ENCODE results near the gene PPP1R9B. TPM values are rescaled to one million over a fixed set of nuclear protein-coding genes. Genes with fewer than 3 reads are reported as not detected.
A peak's percentile ranks its signal among the peaks of the same experiment; 100 is the strongest.

PPP1R9B gene
- total RNA-seq, 3 donors from 2014 or later (not counting 1 experiment from before 2014, with no cell fraction given), result 124 to 162 (median 135) TPM

DNA sequence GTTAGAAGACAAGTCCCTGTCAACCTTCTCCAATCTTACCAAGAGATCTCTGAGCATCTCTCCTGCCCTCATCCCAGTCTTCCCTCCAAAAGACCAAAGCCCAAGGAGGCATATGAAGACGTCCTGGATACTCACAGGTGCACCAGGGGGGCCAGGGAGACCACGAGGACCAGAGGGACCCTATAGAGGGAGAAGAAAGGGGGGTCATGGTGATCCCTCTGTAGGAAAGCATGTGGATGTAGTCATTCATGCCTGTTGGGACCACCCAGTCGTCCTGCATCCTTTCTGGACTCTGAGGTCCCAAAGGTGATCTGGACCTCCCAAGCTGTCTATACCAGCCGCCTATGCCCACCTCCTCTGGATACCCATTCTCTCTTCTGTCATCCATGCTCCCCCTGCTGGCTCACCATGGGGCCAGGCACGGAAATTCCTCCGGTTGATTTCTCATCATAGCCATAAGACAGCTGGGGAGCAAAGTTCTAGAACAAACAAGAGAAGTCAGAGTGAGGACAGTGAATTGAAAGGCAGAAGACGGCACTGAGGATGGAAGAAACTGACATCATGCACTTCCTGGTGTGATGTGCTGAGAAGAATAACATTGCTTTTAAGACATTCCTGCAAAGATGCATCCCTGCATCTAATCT, 47.7 kb upstream of the PPP1R9B start:
- ATAC-seq, result no peak
- no peak overlapping the region for H3K27ac ChIP-seq (ENCODE audit: low read length)

DNA sequence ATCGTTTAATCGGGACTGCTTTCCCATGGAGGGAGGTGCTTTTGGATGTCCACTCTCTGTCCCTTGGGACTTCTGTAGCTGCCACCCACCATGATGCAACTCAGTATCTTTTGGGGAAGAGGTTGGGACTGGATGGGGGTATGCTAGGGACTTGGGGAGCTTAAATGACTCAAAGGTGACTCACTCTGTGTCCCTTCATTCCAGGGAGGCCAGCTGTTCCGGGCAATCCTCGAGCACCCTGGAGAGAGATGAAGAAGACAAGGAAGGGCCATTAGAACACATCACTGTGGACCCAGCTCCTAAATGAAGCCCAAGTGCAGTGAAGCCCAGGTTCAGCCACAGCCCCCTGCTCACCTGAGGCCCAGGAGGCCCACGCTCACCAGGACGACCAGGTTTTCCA, 46.3 kb upstream of the PPP1R9B start:
- WGBS (ENCODE audit: insufficient coverage), result 97% methylated on average over 6 of the region's 6 CpGs
- no peak for TF ChIP-seq CTCF (IDR thresholded peaks at IDR 0.05)
- Mint-ChIP-seq H3K9me3 (no peaks in the 10 kb centered on the region), H3K27ac (no peak overlapping the region), H3K4me3 (no peak overlapping the region), H3K36me3 (no peaks in the 10 kb centered on the region), H3K4me1 (peaks cover 13 to 19% of the 10 kb centered on the region in 2 donors), H3K27me3 (ENCODE audit: low read depth in 2 of 2) (peaks cover 38 to 40% of the 10 kb centered on the region in 2 donors)
- Histone ChIP-seq H3K27me3 (ENCODE audit: control insufficient read depth, insufficient read depth, low read length) (peaks cover 21% of the 10 kb centered on the region), H3K36me3 (ENCODE audit: control insufficient read depth, insufficient read depth, low read length) (no peaks in the 10 kb centered on the region), H3K4me3 (ENCODE audit: low read length) (no peak overlapping the region), H3K27ac (ENCODE audit: low read length) (no peak overlapping the region), H3K9me3 (ENCODE audit: control insufficient read depth, insufficient read depth, low read length) (no peaks in the 10 kb centered on the region), H3K4me1 (ENCODE audit: control insufficient read depth, insufficient read depth, low read length) (peaks cover 17% of the 10 kb centered on the region)
- DNase-seq (no peak), ATAC-seq (no peak)
- intact Hi-C loops (cut with micrococcal nuclease), result no loop called here

More for the DNA sequence above, 47.7 kb upstream of the PPP1R9B start:
- no peaks in the 10 kb centered on the region for H3K9me3 ChIP-seq (ENCODE audit: control insufficient read depth, insufficient read depth, low read length)
- peaks cover 51 to 53% of the 10 kb centered on the region in 2 donors for H3K27me3 Mint-ChIP-seq (ENCODE audit: low read depth in 2 of 2)
- H3K4me3 Mint-ChIP-seq, result peak overlapping the region; percentile 10
- no peak overlapping the region for H3K4me3 ChIP-seq (ENCODE audit: low read length)
- H3K27me3 ChIP-seq (ENCODE audit: control insufficient read depth, insufficient read depth, low read length), result peaks cover 24% of the 10 kb centered on the region
- TF ChIP-seq CTCF (IDR thresholded peaks at IDR 0.05), result peak; percentile 37
- no peaks in the 10 kb centered on the region for H3K36me3 ChIP-seq (ENCODE audit: control insufficient read depth, insufficient read depth, low read length)
- intact Hi-C loops (cut with micrococcal nuclease), result no loop called here
- H3K4me1 ChIP-seq (ENCODE audit: control insufficient read depth, insufficient read depth, low read length), result peaks cover 17% of the 10 kb centered on the region
- H3K9me3 Mint-ChIP-seq, result no peaks in the 10 kb centered on the region
- peak overlapping the region in 1 of 2 donors; percentile 9 for H3K27ac Mint-ChIP-seq
- WGBS (ENCODE audit: insufficient coverage), result 18% methylated on average over 7 of the region's 7 CpGs
- H3K4me1 Mint-ChIP-seq, result peaks cover 13 to 19% of the 10 kb centered on the region in 2 donors
- DNase-seq, result peak in 1 of 2 donors; percentile 72
- no peaks in the 10 kb centered on the region for H3K36me3 Mint-ChIP-seq

- WGBS (ENCODE audit: insufficient coverage), result 94% methylated on average over 5 of the region's 5 CpGs
- intact Hi-C loops (cut with micrococcal nuclease), result no loop called here
- no peak for DNase-seq
Observed at GRCh38 chr17:50196036-50196435, 45.6 kb upstream of the PPP1R9B start.

More at GRCh38 chr17:50196036-50196435, 45.6 kb upstream of the PPP1R9B start:
- Mint-ChIP-seq H3K27ac (no peak overlapping the region), H3K4me1 (peaks cover 10 to 16% of the 10 kb centered on the region in 2 donors), H3K27me3 (ENCODE audit: low read depth in 2 of 2) (peaks cover 32 to 34% of the 10 kb centered on the region in 2 donors), H3K36me3 (no peaks in the 10 kb centered on the region), H3K4me3 (no peak overlapping the region), H3K9me3 (no peaks in the 10 kb centered on the region)
- Histone ChIP-seq H3K4me3 (ENCODE audit: low read length) (no peak overlapping the region), H3K36me3 (ENCODE audit: control insufficient read depth, insufficient read depth, low read length) (no peaks in the 10 kb centered on the region), H3K9me3 (ENCODE audit: control insufficient read depth, insufficient read depth, low read length) (no peaks in the 10 kb centered on the region), H3K27ac (ENCODE audit: low read length) (no peak overlapping the region), H3K27me3 (ENCODE audit: control insufficient read depth, insufficient read depth, low read length) (peaks cover 13% of the 10 kb centered on the region), H3K4me1 (ENCODE audit: control insufficient read depth, insufficient read depth, low read length) (peaks cover 14% of the 10 kb centered on the region)
- no peak for ATAC-seq
- no peak for TF ChIP-seq CTCF (IDR thresholded peaks at IDR 0.05)
